NCI-H1930 (cell line): Measurements from ENCODE around the gene SDCCAG8.

Experiments used
- DNase-seq, 2 experiments: peaks; one replicate each; lab custom pipeline; 2025; lab: John Stamatoyannopoulos, UW

The SDCCAG8 gene

DNA sequence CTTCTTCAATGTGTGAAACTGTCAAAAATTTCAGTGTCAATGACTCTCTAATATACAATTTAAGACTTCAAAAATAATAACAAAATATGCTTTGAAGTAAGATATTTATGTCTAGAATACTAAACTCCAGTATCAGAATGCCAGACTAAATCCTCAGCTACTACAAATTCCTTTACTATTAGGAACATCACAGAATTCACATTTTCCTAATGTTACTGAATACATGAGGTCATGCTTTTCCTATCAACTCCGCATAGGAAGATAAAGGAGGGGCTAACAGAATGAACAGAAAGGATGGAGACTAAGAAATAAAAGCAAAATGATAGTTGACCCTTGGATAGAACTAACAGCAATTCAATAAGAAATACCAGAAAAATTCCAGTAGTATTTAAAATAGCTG lies 292.7 kb downstream of the SDCCAG8 start:
- no peak for DNase-seq

DNA sequence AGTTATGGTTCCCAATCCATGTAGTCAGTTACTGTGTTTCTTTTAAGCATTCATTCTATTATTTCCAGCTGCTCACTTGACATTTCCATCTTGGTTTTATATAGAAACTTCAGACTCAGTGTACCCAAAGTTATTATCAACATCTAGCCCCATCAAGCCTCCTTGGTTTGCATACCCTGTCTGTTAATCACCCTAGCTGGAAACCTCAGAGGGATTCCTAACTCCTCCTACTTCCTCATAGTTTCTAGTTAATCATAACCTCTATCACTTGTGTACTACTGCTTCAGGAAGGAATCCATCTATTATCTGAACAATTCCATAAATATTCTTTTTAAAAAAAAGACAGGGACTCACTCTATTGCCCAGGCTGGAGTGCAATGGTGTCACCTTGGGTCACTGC lies 293.3 kb downstream of the SDCCAG8 start:
- DNase-seq, result no peak
